Smooth muscle cell (in vitro differentiated cells): ENCODE data around the gene PAFAH2. TPM values are rescaled to one million over a fixed set of nuclear protein-coding genes. Genes with fewer than 3 reads are reported as not detected.

Experiments
- DNase-seq: peaks from one replicate; lab custom pipeline; 2025; ENCODE audit not compliant: unreplicated experiment; lab: John Stamatoyannopoulos, UW
- H2AFZ ChIP-seq: fragments of 200-600 bp; sonication (generic); 2 replicates; pipeline ENCODE4 v1.6.0; 2016; ENCODE audit warnings: antibody characterized with exemption, low read depth, mild to moderate bottlenecking
- H3F3A ChIP-seq: fragments of 200-600 bp; sonication (generic); 2 replicates; pipeline ENCODE4 v1.6.0; 2017; ENCODE audit warnings: antibody characterized with exemption, low read depth
- H3K27ac ChIP-seq: fragments of 200-600 bp; sonication (generic); 2 replicates; pipeline ENCODE4 v1.5.1; 2016; ENCODE audit warnings: low read depth, mild to moderate bottlenecking
- H3K27me3 ChIP-seq: fragments of 200-600 bp; sonication (generic); 2 replicates; pipeline ENCODE4 v1.6.1; 2016; ENCODE audit warnings: low read depth, mild to moderate bottlenecking
- H3K36me3 ChIP-seq: fragments of 200-600 bp; sonication (generic); 2 replicates; pipeline ENCODE4 v1.5.1; 2016; ENCODE audit warnings: low read depth
- H3K4me1 ChIP-seq: fragments of 200-600 bp; sonication (generic); 2 replicates; pipeline ENCODE4 v1.5.1; 2016; ENCODE audit warnings: low read depth
- H3K4me2 ChIP-seq: fragments of 200-600 bp; sonication (generic); 2 replicates; pipeline ENCODE4 v1.6.0; 2016; ENCODE audit warnings: mild to moderate bottlenecking
- H3K4me3 ChIP-seq: fragments of 200-600 bp; sonication (generic); 2 replicates; pipeline ENCODE4 v1.5.1; 2016; ENCODE audit warnings: mild to moderate bottlenecking
- H3K79me2 ChIP-seq: fragments of 200-600 bp; sonication (generic); 2 replicates; pipeline ENCODE4 v1.6.0; 2016; ENCODE audit warnings: low read depth, mild to moderate bottlenecking
- H3K9ac ChIP-seq: fragments of 200-600 bp; sonication (generic); 2 replicates; pipeline ENCODE4 v1.6.0; 2016; ENCODE audit warnings: low read depth
- H3K9me3 ChIP-seq: fragments of 200-600 bp; sonication (generic); replicated peaks from 2 replicates; pipeline ENCODE4 v1.5.1; 2016; ENCODE audit warnings: low read depth
- H4K20me1 ChIP-seq: fragments of 200-600 bp; sonication (generic); 2 replicates; pipeline ENCODE4 v1.6.0; 2016; ENCODE audit warnings: low read depth
- WGBS: methylation state at CpG from one replicate; pipeline ENCODE4 v1.1.7; 2016; ENCODE audit warnings: low lambda C conversion rate; 5-methylcytosine and 5-hydroxymethylcytosine counted together
- polyA plus RNA-seq: library from polyadenylated mRNA; unstranded; fragments of >200 nt; fragmentation: Nextera tagmentation; extraction: Ambion mirVana; gene quantifications from 2 replicates; pipeline ENCODE4 v1.2.1, GENCODE V29; 2016
- total RNA-seq: library from RNA; depleted of rRNA; stranded (reverse); fragments of >200 nt; gene quantifications from 2 replicates; pipeline ENCODE4 v1.2.3, GENCODE V29; 2014
- TF ChIP-seq, protein P1 (sequence below): fragments of 200-600 bp; sonication (generic); IDR thresholded peaks from 2 replicates; pipeline ENCODE4 v1.5.1; 2017; ENCODE audit warnings: borderline replicate concordance, mild to moderate bottlenecking, antibody characterized with exemption; ENCODE audit not compliant: insufficient read depth, poor library complexity, severe bottlenecking

The PAFAH2 gene
- total and polyA plus RNA-seq, 2 experiments from 2014 or later = 9.4 to 9.6 TPM

- no peak overlapping the region for H3K4me3 ChIP-seq
- no peak overlapping the region for H2AFZ ChIP-seq
- no peaks in the 10 kb centered on the region for H3K27me3 ChIP-seq
- H3K4me1 ChIP-seq = peaks cover 21% of the 10 kb centered on the region
- H3F3A ChIP-seq = peaks cover 8% of the 10 kb centered on the region
- no peaks in the 10 kb centered on the region for H4K20me1 ChIP-seq
- no peak overlapping the region for H3K9ac ChIP-seq
- H3K4me2 ChIP-seq = peak overlapping the region; percentile 86
- H3K9me3 ChIP-seq = no peaks in the 10 kb centered on the region
- TF ChIP-seq, protein P1, sequence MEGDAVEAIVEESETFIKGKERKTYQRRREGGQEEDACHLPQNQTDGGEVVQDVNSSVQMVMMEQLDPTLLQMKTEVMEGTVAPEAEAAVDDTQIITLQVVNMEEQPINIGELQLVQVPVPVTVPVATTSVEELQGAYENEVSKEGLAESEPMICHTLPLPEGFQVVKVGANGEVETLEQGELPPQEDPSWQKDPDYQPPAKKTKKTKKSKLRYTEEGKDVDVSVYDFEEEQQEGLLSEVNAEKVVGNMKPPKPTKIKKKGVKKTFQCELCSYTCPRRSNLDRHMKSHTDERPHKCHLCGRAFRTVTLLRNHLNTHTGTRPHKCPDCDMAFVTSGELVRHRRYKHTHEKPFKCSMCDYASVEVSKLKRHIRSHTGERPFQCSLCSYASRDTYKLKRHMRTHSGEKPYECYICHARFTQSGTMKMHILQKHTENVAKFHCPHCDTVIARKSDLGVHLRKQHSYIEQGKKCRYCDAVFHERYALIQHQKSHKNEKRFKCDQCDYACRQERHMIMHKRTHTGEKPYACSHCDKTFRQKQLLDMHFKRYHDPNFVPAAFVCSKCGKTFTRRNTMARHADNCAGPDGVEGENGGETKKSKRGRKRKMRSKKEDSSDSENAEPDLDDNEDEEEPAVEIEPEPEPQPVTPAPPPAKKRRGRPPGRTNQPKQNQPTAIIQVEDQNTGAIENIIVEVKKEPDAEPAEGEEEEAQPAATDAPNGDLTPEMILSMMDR = no peak
- DNase-seq = no peak
- 93% methylated on average over 5 of the region's 5 CpGs for WGBS
- H3K36me3 ChIP-seq = no peaks in the 10 kb centered on the region
- no peak overlapping the region for H3K27ac ChIP-seq
- H3K79me2 ChIP-seq = peaks cover 4% of the 10 kb centered on the region
These were observed 27.7 kb upstream of the PAFAH2 start for GRCh38 chr1:26025517-26025916.

DNA sequence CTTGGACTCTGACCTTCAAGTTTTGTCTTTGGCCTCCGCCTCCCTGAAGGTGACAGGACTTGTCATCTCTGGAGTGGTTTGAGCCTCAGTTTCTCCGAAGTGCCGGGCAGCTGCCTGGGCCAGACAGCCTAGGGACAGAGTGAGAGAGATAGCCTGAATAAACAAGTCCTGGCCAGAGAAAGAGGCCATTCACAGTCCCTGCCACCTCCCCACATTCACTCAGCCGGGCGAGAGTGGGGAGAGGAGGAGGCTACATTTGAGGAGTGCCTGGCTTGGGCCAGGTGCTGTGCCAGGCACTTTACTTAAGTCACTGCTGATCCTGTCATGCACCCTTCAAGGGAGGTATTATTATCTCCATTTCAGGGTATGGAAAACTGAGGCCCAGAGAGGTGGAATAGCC, 27.2 kb upstream of the PAFAH2 start:
- no peak overlapping the region for H2AFZ ChIP-seq
- H3K36me3 ChIP-seq = no peaks in the 10 kb centered on the region
- no peaks in the 10 kb centered on the region for H3K9me3 ChIP-seq
- H3K79me2 ChIP-seq = peaks cover 4% of the 10 kb centered on the region
- 91% methylated on average over 5 of the region's 5 CpGs for WGBS
- H3K27ac ChIP-seq = no peak overlapping the region
- DNase-seq = no peak
- peaks cover 8% of the 10 kb centered on the region for H3F3A ChIP-seq
- H3K4me3 ChIP-seq = no peak overlapping the region
- TF ChIP-seq, protein P1 = no peak
- no peaks in the 10 kb centered on the region for H4K20me1 ChIP-seq
- peaks cover 22% of the 10 kb centered on the region for H3K4me1 ChIP-seq
- no peak overlapping the region for H3K9ac ChIP-seq
- H3K27me3 ChIP-seq = no peaks in the 10 kb centered on the region
- peak overlapping the region; percentile 86 for H3K4me2 ChIP-seq

DNA sequence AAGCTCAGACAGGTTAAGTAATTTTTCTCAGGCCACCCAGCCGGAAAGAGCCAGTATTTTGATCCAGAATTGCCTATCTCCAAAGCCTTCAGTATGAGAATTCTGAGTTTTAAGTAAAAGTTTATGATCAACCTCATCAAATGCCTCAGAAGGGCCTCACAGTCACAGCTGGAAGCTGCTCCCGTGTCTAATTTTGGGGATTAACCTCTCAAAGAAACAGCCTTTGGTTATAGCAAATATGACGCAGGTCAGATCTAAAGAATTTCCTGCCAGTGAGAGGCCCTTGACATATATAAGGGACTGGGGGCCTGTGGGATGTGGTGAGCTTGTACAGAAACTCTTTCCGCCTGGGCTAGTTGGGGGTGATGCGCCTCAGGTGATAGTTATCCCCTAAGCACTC, 26.0 kb upstream of the PAFAH2 start:
- Histone ChIP-seq H3K4me1 (peaks cover 25% of the 10 kb centered on the region), H3K4me2 (peak overlapping the region; percentile 86), H3K9ac (no peak overlapping the region), H3K9me3 (no peaks in the 10 kb centered on the region), H3K27ac (peak overlapping the region; percentile 21), H3K36me3 (no peaks in the 10 kb centered on the region), H3K27me3 (no peaks in the 10 kb centered on the region), H3F3A (peaks cover 11% of the 10 kb centered on the region), H2AFZ (no peak overlapping the region), H3K79me2 (peaks cover 4% of the 10 kb centered on the region), H3K4me3 (peak overlapping the region; percentile 27), H4K20me1 (no peaks in the 10 kb centered on the region)
- TF ChIP-seq, protein P1 = no peak
- no peak for DNase-seq
- WGBS = 58% methylated on average over 5 of the region's 5 CpGs

- Histone ChIP-seq H3K79me2 (peaks cover 4% of the 10 kb centered on the region), H3K9me3 (no peaks in the 10 kb centered on the region), H3K4me2 (peak overlapping the region; percentile 86), H3K9ac (no peak overlapping the region), H3F3A (peaks cover 19% of the 10 kb centered on the region), H2AFZ (no peak overlapping the region), H3K4me3 (peak overlapping the region; percentile 27), H3K27ac (peak overlapping the region; percentile 0), H3K4me1 (peaks cover 31% of the 10 kb centered on the region), H4K20me1 (no peaks in the 10 kb centered on the region), H3K27me3 (no peaks in the 10 kb centered on the region), H3K36me3 (no peaks in the 10 kb centered on the region)
- TF ChIP-seq, protein P1 = no peak
- 91% methylated on average over 13 of the region's 13 CpGs for WGBS
- DNase-seq = no peak
These were observed 25.1 kb upstream of the PAFAH2 start for GRCh38 chr1:26023009-26023408.
